Activated naive CD8-positive, alpha-beta T cell treated with anti-CD3 and anti-CD28 coated beads, Interleukin-2, amount 50 U/mL, for 16 hours (primary cell): ENCODE measurements around the gene OR2T6.
"Not testable (repeated sequence)": the region's sequence is repeated elsewhere in the genome, so short reads cannot be mapped to it uniquely, and the experiment has no call there.

Experiments
- DNase-seq: peaks from one replicate; pipeline ENCODE4 v3.0.0-alpha.2; 2020; ENCODE audit warnings: low read depth, low spot score

Gene OR2T6

GRCh38 chr1:248433811-248434415 lies 58.4 kb downstream of the OR2T6 start:
- not testable (repeated sequence) for DNase-seq

- DNase-seq = not testable (repeated sequence)
Measured at GRCh38 chr1:248434913-248435312, 59.4 kb downstream of the OR2T6 start.

DNA sequence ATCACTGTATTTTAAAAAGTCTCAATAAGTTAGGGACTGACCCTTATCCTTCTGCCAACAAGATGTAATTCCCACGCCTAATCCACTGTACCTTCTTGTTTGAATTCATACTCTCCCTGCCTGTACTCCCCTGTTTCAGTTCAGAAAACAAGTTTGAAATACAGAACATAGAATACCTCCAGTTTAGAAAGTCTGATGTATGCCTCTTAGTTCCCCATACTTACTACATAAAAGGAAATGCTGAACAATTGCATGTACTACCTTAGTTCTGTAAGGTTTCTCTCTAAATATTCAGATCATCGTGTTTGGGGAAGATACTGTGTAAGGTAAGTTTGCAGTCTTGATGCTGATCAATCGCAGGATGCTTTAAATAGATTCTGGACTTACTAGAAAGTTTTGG lies 60.8 kb downstream of the OR2T6 start:
- not testable (repeated sequence) for DNase-seq

GRCh38 chr1:248438668-248439067 lies 63.1 kb downstream of the OR2T6 start:
- DNase-seq = not testable (repeated sequence)

DNA sequence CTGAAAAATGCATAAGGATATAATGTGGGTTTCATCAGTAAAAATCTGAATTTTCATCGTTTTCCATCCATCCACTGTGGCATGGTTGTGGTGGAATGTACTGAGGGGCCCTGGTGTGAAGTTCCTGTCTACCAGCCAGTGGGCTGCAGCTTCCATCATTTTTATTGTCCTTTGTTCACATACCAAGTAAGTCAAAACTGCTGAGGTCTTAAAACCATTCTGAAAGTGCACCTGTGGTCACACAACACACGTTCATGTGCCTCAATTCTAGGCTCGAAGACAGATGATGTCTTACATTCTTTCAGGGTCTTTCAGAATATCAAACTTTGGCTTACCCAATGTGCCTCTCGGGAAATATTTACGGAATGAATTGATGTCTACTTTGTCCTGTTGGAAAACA lies 63.7 kb downstream of the OR2T6 start:
- DNase-seq = not testable (repeated sequence)
